Epithelial cell of proximal tubule (primary cell): ENCODE data around the gene FAM118A. TPM values are rescaled to one million over a fixed set of nuclear protein-coding genes. Genes with fewer than 3 reads are reported as not detected.

Source experiments
- DNase-seq: peaks from one replicate; pipeline ENCODE4 v3.0.0-alpha.2; 2011; ENCODE audit warnings: low read depth
- H3K4me3 ChIP-seq: 2 replicates; pipeline ENCODE4 v1.5.1; 2011; ENCODE audit warnings: low read depth, mild to moderate bottlenecking, low read length
- total RNA-seq: library from RNA; depleted of rRNA; stranded (reverse); fragments of >200 nt; gene quantifications from 2 replicates; pipeline ENCODE4 v1.2.3, GENCODE V29; 2015
- TF ChIP-seq, protein P1 (sequence below): conservative IDR thresholded peaks from 2 replicates; pipeline ENCODE4 v1.5.1; 2012; ENCODE audit warnings: low read depth, mild to moderate bottlenecking, low read length

The FAM118A gene
- total RNA-seq, 1 donor from 2014 or later: 9.5 TPM

DNA sequence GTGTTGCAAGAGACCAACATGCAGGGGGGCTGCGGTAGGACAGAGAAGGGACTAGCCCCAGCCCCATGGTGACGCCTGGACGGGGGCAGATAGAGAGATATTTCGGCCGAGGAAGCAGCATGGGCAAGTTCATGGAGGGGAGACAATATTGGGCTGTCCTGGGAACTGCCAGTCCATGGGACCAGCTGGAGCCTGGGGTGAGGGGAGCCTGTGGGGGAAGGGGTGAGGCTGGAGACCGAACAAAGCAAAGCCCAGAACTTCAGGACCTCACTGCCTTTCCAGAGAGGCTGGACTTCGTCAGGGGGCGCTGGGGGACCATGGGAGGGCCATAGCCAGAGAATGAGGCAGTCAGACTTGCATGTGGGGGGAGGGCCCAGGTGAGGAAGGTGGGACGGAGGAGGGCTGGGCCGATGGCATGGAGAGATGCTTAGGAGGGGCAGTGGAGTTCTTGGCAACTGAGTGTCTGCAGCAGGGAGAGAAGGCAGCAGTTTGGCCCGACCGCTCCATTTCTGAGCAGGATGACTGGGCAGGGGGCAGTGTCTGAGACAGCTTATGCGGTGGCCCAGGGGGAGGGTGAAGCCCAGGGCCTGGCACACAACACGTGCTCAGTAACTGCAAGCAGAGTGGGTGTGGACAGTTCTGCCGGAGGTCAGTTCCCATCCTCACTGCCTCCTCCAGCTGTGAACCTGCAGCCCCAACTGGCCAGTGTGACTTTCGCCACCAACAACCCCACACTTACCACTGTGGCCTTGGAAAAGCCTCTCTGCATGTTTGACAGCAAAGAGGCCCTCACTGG, 24.3 kb upstream of the FAM118A start:
- TF ChIP-seq, protein P1, sequence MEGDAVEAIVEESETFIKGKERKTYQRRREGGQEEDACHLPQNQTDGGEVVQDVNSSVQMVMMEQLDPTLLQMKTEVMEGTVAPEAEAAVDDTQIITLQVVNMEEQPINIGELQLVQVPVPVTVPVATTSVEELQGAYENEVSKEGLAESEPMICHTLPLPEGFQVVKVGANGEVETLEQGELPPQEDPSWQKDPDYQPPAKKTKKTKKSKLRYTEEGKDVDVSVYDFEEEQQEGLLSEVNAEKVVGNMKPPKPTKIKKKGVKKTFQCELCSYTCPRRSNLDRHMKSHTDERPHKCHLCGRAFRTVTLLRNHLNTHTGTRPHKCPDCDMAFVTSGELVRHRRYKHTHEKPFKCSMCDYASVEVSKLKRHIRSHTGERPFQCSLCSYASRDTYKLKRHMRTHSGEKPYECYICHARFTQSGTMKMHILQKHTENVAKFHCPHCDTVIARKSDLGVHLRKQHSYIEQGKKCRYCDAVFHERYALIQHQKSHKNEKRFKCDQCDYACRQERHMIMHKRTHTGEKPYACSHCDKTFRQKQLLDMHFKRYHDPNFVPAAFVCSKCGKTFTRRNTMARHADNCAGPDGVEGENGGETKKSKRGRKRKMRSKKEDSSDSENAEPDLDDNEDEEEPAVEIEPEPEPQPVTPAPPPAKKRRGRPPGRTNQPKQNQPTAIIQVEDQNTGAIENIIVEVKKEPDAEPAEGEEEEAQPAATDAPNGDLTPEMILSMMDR: no peak
- H3K4me3 ChIP-seq: no peak overlapping the region
- DNase-seq: no peak

DNA sequence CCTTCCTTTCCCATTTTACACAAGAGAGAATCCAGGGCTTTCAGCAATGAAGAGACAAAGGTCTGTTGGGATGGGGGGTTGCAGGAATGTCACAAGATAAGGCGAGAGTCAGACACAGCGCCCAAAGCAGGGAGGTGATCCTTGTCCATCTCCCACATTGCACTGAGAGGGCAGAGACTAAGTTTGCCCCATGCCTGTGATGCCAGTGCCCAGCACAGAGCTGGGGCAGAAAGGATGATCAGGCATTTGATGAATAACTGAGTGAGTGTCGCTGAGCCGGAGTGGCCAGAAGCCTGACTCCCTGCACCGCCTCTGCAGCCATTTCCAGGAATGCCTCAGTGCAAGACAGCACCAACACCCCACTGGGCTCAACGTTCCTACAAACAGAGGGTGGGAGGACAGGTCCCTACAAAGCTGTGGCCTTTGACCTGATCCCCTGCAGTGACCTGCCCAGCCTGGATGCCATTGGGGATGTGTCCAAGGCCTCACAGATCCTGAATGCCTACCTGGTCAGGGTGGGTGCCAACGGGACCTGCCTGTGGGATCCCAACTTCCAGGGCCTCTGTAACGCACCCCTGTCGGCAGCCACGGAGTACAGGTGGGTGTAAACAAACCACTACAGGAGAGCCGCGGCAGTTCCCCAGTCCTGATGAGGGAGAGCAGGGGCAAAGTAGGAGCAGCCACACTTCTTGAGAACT, 22.7 kb upstream of the FAM118A start:
- DNase-seq: no peak
- H3K4me3 ChIP-seq: no peak overlapping the region
- TF ChIP-seq, protein P1: no peak

DNA sequence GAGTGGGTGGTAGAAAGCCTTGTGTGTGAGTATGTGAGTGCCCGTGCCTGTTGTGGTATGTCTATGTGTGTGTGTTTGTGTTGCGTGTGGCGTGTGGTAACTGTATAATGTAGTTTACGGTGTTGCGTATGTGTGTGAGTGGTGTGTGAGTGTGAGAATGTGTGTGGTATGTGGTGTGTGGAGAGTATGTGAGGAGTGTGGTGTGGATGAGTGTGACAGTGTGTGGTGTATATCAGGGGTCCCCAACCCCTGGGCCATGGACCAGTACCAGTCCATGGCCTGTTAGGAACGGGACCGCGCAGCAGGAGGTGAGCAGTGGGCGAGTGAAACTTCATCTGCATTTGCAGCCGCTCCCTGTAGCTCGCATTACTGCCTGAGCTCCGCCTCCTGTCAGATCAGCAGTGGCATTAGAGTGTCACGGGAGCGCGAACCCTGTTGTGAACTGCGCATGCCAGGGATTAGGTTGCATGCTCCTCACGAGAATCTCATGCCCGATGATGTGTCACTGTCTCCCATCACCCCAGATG, 19.3 kb upstream of the FAM118A start:
- DNase-seq: peak; percentile 18
- H3K4me3 ChIP-seq: no peak overlapping the region
- TF ChIP-seq, protein P1: no peak

DNA sequence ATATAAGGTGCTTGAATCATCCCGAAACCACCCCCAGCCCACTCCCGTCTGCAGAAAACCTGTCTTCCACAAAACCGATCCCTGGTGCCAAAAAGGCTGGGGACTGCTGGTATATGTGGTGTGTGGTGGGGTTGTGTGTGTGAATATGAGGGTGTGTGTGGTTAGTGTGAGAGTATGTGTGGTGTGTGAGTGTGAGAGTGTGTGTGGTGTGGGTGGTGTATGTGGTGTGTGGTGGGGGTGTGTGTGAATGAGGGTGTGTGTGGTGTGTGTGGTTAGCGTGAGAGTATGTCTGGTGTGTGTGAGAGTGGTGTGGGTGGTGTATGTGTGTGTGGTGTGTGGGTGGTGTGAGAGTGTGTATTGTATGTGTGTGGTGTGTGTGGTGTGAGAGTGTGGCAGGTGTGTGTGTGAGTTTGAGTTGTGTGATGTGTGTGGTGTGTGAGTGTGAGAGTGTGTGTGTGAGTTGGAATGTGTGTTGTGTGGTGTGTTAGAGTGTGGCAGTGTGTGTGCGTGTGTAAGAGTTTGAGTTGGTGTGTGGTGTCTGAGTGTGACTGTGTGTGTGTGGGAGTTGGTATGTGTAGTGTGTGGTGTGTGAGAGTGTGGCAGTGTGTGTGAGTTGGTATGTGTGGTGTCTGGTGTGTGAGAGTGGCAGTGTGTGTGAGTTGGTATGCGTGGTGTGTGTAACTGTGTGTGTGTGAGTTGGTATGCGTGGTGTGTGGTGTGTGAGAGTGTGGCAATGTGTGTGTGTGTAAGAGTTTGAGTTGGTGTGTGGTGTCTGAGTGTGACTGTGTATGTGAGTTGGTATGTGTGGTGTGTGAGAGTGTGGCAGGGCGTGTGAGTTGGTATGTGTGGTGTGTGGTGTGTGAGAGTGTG, 18.4 kb upstream of the FAM118A start:
- H3K4me3 ChIP-seq: no peak overlapping the region
- DNase-seq: no peak
- TF ChIP-seq, protein P1: no peak

DNA sequence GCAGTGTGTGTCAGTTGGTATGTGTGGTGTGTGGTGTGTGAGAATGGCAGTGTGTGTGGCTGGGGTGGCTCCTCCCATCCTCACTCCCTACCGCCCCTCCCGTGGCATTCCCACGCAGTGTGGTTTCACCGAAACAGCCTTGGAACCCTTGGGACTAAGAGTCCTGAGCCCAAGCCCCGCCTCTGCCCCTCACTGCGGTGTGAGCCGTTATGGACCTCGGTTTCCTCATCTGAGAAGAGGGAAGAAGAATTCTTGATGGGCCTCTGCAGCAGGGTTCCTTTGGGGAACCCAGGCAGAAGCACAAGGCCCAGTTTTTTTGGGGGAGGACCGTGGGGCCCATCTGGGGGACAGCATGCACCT, 17.8 kb upstream of the FAM118A start:
- no peak for DNase-seq
- TF ChIP-seq, protein P1: no peak
- H3K4me3 ChIP-seq: no peak overlapping the region

DNA sequence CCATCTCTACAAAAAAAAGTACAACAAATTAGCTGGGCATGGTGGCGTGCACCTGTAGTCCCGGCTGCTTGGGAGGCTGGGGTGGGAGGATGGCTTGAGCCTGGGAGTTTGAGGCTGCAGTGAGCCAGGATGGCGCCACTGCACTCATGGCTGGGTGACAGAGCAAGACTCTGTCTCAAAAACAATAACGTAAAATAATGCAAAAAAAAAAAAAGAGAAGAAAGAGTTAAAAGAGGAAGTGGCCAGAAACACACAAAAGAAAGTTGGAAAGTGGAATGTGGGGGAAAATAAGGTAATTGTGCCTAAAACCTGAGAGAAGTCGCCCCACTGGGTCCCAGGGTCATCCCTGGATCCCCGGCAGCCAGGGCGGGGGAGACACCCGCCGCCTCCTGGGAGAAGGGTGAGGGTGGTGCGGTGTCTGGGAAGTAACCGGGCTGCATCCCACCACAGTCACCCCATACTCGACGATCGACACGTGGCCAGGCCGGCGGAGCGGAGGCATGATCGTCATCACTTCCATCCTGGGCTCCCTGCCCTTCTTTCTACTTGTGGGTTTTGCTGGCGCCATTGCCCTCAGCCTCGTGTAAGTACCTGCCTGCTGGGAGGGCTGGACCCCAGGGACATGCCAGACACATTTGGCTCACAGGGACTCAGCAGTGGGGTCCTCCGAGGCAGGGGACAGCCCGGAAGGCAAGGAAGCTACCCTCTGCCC, 16.8 kb upstream of the FAM118A start:
- H3K4me3 ChIP-seq: no peak overlapping the region
- DNase-seq: no peak
- TF ChIP-seq, protein P1: no peak
